ENCODE results near the gene ALDH3B2.

Gene ALDH3B2

GRCh38 chr11:67646535-67647336, 27.7 kb downstream of the ALDH3B2 start:
- H3K4me1 ChIP-seq (ENCODE audit: control insufficient read depth, insufficient read depth, low read length): no peaks in the 10 kb centered on the region
- TF ChIP-seq TCF7L2 (IDR thresholded peaks at IDR 0.05; ENCODE audit: borderline replicate concordance, low read depth, low read length): no peak
- TF ChIP-seq ZNF704 (tag by site-specific recombination; IDR thresholded peaks at IDR 0.05): no peak
- no peak for TF ChIP-seq ZNF202 (tag by site-specific recombination; IDR thresholded peaks at IDR 0.05; ENCODE audit: borderline replicate concordance)
- TF ChIP-seq ZNF18 (tag by site-specific recombination; IDR thresholded peaks at IDR 0.05): no peak
- no peak for TF ChIP-seq REST (tag by site-specific recombination; IDR thresholded peaks at IDR 0.05)
- no peak for TF ChIP-seq ZNF416 (tag by site-specific recombination; IDR thresholded peaks at IDR 0.05)
- no peak for TF ChIP-seq KLF7 (tag by site-specific recombination; IDR thresholded peaks at IDR 0.05; ENCODE audit: borderline replicate concordance)
- no peak for TF ChIP-seq ZNF155 (tag by site-specific recombination; IDR thresholded peaks at IDR 0.05)
- no peak for TF ChIP-seq ZNF433 (tag by site-specific recombination; IDR thresholded peaks at IDR 0.05; ENCODE audit: low read depth)
- ChIA-PET CTCF (interaction anchor here (1.1 kb wide), 1 partner anchor 17 kb away, joined by 3 read pairs; the partner anchor contains the start of gene NUDT8), POLR2A (no interaction called here)
- no peaks in the 10 kb centered on the region for H3K9me3 ChIP-seq (ENCODE audit: control insufficient read depth, insufficient read depth, low read depth, low read length)
- H3K27ac ChIP-seq (ENCODE audit: extremely low read depth, low read depth, low read length): no peak overlapping the region
- no peaks in the 10 kb centered on the region for H3K36me3 ChIP-seq (ENCODE audit: control insufficient read depth in 2 of 2, insufficient read depth in 1 of 2, low read length in 2 of 2)
- H3K4me3 ChIP-seq (ENCODE audit: low read depth, low read length): no peak overlapping the region

- Histone ChIP-seq H3K27ac (ENCODE audit: extremely low read depth, low read depth, low read length) (no peak overlapping the region), H3K4me3 (ENCODE audit: low read depth, low read length) (no peak overlapping the region), H3K36me3 (ENCODE audit: control insufficient read depth in 2 of 2, insufficient read depth in 1 of 2, low read length in 2 of 2) (no peaks in the 10 kb centered on the region), H3K9me3 (ENCODE audit: control insufficient read depth, insufficient read depth, low read depth, low read length) (no peaks in the 10 kb centered on the region), H3K4me1 (ENCODE audit: control insufficient read depth, insufficient read depth, low read length) (no peaks in the 10 kb centered on the region)
- ChIA-PET CTCF (interaction anchor here (0.7 to 1.2 kb wide), 4 partner anchors 10 to 16 kb away, joined by 3 to 4 read pairs (median 3); partner anchors contain the start of gene NUDT8), POLR2A (no interaction called here)
- no peak for TF ChIP-seq ZNF394 (tag by site-specific recombination; IDR thresholded peaks at IDR 0.05; ENCODE audit: borderline replicate concordance)
- TF ChIP-seq ZNF488 (tag by site-specific recombination; IDR thresholded peaks at IDR 0.05): no peak
- TF ChIP-seq ZNF473 (tag by site-specific recombination; IDR thresholded peaks at IDR 0.05): no peak
- TF ChIP-seq ZFP3 (tag by site-specific recombination; IDR thresholded peaks at IDR 0.05; ENCODE audit: low read depth): no peak
- TF ChIP-seq GLI2 (tag by site-specific recombination; IDR thresholded peaks at IDR 0.05; ENCODE audit: borderline replicate concordance, low read depth): no peak
These were observed 28.6 kb downstream of the ALDH3B2 start for GRCh38 chr11:67645521-67646461.
